ENCODE measurements around the gene RNFT2. TPM values are rescaled to one million over a fixed set of nuclear protein-coding genes. Genes with fewer than 3 reads are reported as not detected.

The RNFT2 gene
- polyA plus RNA-seq, 6 donors from 2014 or later, result 1.4 to 3.5 (median 2.5) TPM

DNA sequence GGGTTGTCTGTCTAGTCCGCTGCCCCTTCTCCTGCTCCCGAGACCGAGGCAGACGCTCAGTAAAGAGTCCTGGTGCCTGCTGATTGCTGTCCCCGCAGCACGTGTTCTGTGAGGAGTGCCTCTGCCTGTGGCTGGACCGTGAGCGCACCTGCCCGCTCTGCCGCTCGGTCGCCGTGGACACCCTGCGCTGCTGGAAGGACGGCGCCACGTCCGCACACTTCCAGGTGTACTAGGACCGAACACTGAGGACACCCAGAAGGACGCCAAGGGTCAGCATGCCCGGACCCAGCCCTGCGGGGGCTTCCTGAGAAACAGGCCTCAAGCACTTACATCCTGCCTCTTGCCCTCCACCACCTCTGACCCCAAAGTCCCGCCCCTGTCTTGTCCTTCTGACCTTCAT is 111.1 kb downstream of the RNFT2 start:
- no peak for DNase-seq
- no peak overlapping the region for H3K4me3 Mint-ChIP-seq

DNA sequence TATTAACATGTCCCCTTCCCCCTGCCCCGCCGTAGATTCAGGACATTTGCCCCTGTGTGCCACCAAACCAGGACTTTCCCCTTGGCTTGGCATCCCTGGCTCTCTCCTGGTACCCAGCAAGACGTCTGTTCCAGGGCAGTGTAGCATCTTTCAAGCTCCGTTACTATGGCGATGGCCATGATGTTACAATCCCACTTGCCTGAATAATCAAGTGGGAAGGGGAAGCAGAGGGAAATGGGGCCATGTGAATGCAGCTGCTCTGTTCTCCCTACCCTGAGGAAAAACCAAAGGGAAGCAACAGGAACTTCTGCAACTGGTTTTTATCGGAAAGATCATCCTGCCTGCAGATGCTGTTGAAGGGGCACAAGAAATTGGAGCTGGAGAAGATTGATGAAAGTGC is 114.2 kb downstream of the RNFT2 start:
- no peaks in the 10 kb centered on the region for H3K27me3 Mint-ChIP-seq
- H3K4me3 Mint-ChIP-seq, result peak overlapping the region in 1 of 8 donors; percentile 48
- no peak for DNase-seq
- no peak overlapping the region for H3K27ac Mint-ChIP-seq
- H3K4me1 Mint-ChIP-seq, result peaks cover 5 to 11% (median 7%) of the 10 kb centered on the region in 3 donors
- peaks cover 0 to 8% (median 0%) of the 10 kb centered on the region in 7 donors for H3K9me3 Mint-ChIP-seq
- H3K36me3 Mint-ChIP-seq, result peaks cover 0 to 17% of the 10 kb centered on the region in 2 donors
- no peak for ATAC-seq (ENCODE audit: low read depth in 2 of 2)

More for the DNA sequence above, 111.1 kb downstream of the RNFT2 start:
- Mint-ChIP-seq H3K36me3 (peaks cover 0 to 17% of the 10 kb centered on the region in 2 donors), H3K27me3 (no peaks in the 10 kb centered on the region), H3K9me3 (peaks cover 0 to 8% (median 0%) of the 10 kb centered on the region in 7 donors), H3K27ac (no peak overlapping the region), H3K4me1 (no peaks in the 10 kb centered on the region)
- ATAC-seq (ENCODE audit: low read depth in 2 of 2), result no peak

DNA sequence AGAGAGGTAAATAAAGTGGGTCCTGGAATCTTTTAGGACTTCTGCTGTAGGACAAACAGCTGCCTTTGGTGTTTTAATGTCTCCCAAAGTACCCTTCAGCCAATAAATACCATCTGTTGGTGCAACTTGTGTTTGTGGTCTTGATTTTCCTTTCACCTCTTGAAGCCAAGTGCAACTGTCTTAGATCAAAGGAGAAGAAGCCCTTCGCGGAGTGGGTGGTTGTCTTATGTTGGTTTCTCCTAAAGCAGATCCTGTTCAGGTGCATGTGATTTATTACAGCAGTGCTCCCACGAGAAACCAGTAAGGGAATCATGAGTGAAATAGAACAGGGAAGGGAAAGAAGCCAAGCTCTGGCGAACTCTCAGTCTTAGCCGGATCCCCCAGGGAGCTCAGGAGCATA is 115.4 kb downstream of the RNFT2 start:
- H3K4me1 Mint-ChIP-seq, result peaks cover 18 to 22% (median 20%) of the 10 kb centered on the region in 3 donors
- peaks cover 0 to 2% (median 0%) of the 10 kb centered on the region in 7 donors for H3K9me3 Mint-ChIP-seq
- ATAC-seq (ENCODE audit: low read depth in 2 of 2) (no peak), DNase-seq (no peak)
- no peak overlapping the region for H3K4me3 Mint-ChIP-seq
- peaks cover 0 to 11% of the 10 kb centered on the region in 2 donors for H3K36me3 Mint-ChIP-seq
- H3K27me3 Mint-ChIP-seq, result no peaks in the 10 kb centered on the region
- H3K27ac Mint-ChIP-seq, result no peak overlapping the region

DNA sequence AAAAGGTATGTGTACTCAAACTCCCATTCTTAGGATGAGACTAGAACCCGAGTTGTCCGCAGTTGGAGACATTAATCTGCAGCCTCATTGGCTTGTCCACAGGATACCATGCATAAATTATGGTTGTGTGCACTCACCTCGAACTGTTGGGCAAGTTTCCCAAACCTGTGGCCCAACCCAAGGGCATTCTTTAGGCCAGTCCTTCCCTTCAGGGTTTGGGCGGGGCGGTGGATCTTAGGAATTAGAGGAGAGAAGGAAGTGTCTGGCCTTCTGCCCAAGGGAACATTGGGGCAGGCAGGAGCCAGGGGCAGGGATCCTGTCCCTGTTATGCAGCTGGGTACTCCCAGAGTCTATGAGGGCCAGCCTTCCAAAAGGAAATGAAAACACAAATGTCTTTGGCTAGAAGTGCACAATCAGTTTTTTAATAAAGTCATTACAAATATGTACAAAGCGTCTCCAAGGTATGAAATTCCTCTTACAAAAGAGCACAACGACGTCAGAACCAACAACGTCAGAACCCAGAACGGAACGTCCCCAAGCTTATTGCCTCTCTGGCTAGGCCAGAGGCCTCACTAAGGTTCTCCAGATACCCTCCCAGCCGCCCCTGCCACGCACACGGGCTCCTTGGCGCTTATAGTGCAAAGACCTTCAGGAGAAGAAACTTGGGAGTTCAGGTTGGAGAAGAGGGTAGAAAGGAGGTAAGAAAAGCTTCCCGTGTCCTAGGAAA is 117.8 kb downstream of the RNFT2 start:
- Mint-ChIP-seq H3K4me3 (peak overlapping the region in 3 of 8 donors; percentile 9 to 66 (median 29)), H3K36me3 (no peaks in the 10 kb centered on the region), H3K27ac (peak overlapping the region in 3 of 6 donors; percentile 31 to 83 (median 47)), H3K9me3 (peaks cover 0 to 2% (median 0%) of the 10 kb centered on the region in 7 donors), H3K4me1 (peaks cover 24 to 36% (median 34%) of the 10 kb centered on the region in 3 donors), H3K27me3 (no peaks in the 10 kb centered on the region)
- DNase-seq, result no peak
- no peak for ATAC-seq (ENCODE audit: low read depth in 2 of 2)

DNA sequence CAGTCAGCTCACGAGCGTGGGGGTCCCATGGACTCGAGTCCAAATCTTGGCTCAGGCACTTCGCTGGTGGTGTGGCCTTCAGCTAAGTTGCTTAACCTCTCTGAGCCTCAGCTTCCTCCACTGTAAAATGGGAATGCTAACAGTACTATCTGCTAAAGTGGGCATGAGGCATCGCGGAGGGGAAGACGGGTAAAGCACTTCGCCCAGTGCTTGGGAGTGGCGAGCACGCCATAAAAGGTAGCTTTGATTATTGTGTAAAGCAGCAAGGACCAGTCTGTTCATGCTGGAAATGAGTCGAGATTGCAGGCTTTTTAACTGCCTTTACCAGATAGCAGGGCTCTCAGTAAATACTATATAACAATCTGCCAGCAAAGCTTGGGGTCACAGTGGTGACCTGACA is 118.6 kb downstream of the RNFT2 start:
- Mint-ChIP-seq H3K9me3 (peaks cover 0 to 2% (median 0%) of the 10 kb centered on the region in 7 donors), H3K4me3 (peak overlapping the region in 1 of 8 donors; percentile 47), H3K27ac (peak overlapping the region in 2 of 6 donors; percentile 65 to 94), H3K4me1 (peaks cover 32 to 44% (median 42%) of the 10 kb centered on the region in 3 donors), H3K27me3 (no peaks in the 10 kb centered on the region), H3K36me3 (no peaks in the 10 kb centered on the region)
- DNase-seq (no peak), ATAC-seq (ENCODE audit: low read depth in 2 of 2) (no peak)

DNA sequence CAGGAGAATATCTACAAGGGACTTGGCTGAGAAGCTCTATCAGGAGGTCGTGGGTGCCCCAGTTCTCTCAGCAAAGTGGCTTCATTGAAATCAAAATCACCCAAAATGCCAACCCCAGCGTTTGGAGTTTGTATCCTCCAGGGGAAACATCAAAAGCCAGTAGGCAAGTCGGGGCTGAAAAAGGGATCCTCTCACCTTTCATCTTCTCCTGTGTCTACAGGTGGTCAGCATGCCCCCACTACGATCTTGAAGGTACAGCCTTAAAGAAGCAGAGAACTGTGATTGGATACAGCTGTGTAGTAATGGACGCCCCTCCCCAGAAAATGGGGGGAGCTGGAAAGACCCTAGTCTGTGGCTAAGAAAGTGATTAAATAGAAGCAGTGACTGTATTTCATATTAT is 121.0 kb downstream of the RNFT2 start:
- DNase-seq (no peak), ATAC-seq (ENCODE audit: low read depth in 2 of 2) (no peak)
- Mint-ChIP-seq H3K4me1 (peaks cover 38 to 51% (median 48%) of the 10 kb centered on the region in 3 donors), H3K9me3 (peaks cover 0 to 8% (median 0%) of the 10 kb centered on the region in 7 donors), H3K27ac (peak overlapping the region; percentile 32 to 94 (median 72)), H3K4me3 (no peak overlapping the region), H3K27me3 (no peaks in the 10 kb centered on the region), H3K36me3 (no peaks in the 10 kb centered on the region)

DNA sequence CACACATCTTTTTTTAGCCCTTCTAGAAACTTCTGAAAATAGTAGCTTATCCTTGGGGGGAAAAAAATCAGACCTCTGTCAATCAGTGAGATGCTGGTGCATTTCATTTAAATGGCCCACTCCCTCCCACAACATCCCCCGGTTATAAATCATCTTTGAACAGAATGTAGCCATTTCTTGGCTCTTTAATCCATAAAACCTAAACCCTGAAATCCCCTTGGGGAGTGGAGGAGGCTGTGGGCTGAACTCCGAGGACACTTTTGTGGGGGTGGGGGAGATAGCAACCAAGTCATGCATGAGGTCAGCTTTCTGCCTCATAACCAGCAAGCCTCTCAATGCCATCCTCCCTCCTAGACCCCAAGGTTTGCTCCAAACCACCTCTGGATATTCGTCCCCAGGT is 122.1 kb downstream of the RNFT2 start:
- H3K36me3 Mint-ChIP-seq, result no peaks in the 10 kb centered on the region
- H3K27ac Mint-ChIP-seq, result peak overlapping the region in 3 of 6 donors; percentile 14 to 73 (median 28)
- no peaks in the 10 kb centered on the region for H3K27me3 Mint-ChIP-seq
- H3K4me3 Mint-ChIP-seq, result no peak overlapping the region
- DNase-seq, result no peak
- ATAC-seq (ENCODE audit: low read depth in 2 of 2), result no peak
- H3K9me3 Mint-ChIP-seq, result peaks cover 0 to 8% (median 0%) of the 10 kb centered on the region in 7 donors
- peaks cover 38 to 51% (median 48%) of the 10 kb centered on the region in 3 donors for H3K4me1 Mint-ChIP-seq

DNA sequence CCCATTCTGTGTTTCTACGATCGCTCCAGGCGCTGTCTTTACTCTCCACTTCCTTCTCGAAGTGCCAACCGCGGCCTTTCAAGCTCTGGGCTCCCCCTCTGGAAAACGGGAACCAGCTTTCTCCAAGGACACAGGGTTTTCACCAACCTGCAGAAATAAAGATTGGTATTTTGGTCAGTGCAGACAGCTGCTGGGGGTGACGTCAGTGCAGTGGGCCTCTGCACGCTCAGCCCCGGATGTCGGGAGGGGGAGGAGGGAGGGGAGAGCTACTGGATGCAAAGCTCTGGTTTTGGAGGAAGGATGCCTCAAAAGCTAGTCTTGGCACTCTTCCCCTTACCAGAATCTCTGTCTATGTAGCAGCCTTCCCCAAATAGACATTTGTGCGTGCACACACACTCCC is 123.2 kb downstream of the RNFT2 start:
- peaks cover 33 to 48% (median 44%) of the 10 kb centered on the region in 3 donors for H3K4me1 Mint-ChIP-seq
- peak; percentile 58 to 61 for ATAC-seq (ENCODE audit: low read depth in 2 of 2)
- DNase-seq, result peak; percentile 76
- peaks cover 0 to 8% (median 0%) of the 10 kb centered on the region in 7 donors for H3K9me3 Mint-ChIP-seq
- no peaks in the 10 kb centered on the region for H3K36me3 Mint-ChIP-seq
- peak overlapping the region in 3 of 8 donors; percentile 10 to 77 (median 22) for H3K4me3 Mint-ChIP-seq
- H3K27ac Mint-ChIP-seq, result peak overlapping the region in 5 of 6 donors; percentile 33 to 91 (median 69)
- H3K27me3 Mint-ChIP-seq, result no peaks in the 10 kb centered on the region

DNA sequence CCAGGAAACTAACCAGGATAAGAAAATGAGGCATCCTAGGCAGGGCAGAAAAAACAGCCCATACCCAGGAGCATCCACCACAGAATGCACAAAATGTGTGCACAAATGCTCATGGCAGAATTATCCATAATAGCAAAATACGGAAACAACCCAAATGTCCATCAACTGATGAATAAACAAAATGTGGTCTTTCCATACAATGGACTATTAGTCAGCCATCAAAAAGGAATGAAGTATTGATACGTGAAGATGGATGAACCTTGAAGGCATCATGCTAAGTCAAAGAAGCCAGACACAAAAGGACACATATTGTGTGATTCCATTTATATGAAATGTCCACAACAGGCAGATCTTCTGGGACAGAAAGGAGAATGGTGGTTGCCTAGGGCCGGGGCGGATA is 124.1 kb downstream of the RNFT2 start:
- peaks cover 0 to 8% (median 0%) of the 10 kb centered on the region in 7 donors for H3K9me3 Mint-ChIP-seq
- H3K27me3 Mint-ChIP-seq, result no peaks in the 10 kb centered on the region
- no peak overlapping the region for H3K4me3 Mint-ChIP-seq
- no peak for DNase-seq
- H3K36me3 Mint-ChIP-seq, result no peaks in the 10 kb centered on the region
- H3K4me1 Mint-ChIP-seq, result peaks cover 33 to 42% (median 40%) of the 10 kb centered on the region in 3 donors
- H3K27ac Mint-ChIP-seq, result peak overlapping the region in 4 of 6 donors; percentile 24 to 71 (median 66)
- no peak for ATAC-seq (ENCODE audit: low read depth in 2 of 2)

DNA sequence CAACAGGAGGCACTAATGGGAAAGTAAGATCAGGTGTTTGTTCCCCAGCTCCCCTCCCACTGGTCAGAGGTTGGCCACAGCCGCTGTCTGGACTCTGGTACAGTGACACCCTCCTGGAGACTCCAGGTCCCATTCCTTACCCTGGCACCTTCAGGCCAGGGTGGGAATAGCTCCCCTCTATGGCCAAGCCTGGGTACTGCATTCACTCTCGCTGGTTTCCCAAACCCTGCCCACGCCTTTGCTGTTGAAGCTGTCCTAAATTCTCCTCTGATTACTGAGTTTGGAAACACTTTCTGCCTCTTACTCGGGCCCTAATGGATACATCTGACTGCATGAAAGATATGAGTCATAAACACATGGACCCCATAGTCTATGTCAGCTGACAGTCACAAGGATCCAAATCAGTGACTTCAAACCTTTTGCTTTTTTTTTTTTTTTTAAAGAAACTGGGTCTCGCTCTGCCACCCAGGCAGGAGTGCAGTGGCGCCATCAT is 125.2 kb downstream of the RNFT2 start:
- Mint-ChIP-seq H3K36me3 (no peaks in the 10 kb centered on the region), H3K4me3 (no peak overlapping the region), H3K27ac (peak overlapping the region in 3 of 6 donors; percentile 9 to 95 (median 81)), H3K27me3 (no peaks in the 10 kb centered on the region), H3K9me3 (peaks cover 0 to 8% (median 0%) of the 10 kb centered on the region in 7 donors), H3K4me1 (peaks cover 22 to 30% (median 30%) of the 10 kb centered on the region in 3 donors)
- peak in 1 of 2 donors; percentile 14 for ATAC-seq (ENCODE audit: low read depth in 2 of 2)
- no peak for DNase-seq

DNA sequence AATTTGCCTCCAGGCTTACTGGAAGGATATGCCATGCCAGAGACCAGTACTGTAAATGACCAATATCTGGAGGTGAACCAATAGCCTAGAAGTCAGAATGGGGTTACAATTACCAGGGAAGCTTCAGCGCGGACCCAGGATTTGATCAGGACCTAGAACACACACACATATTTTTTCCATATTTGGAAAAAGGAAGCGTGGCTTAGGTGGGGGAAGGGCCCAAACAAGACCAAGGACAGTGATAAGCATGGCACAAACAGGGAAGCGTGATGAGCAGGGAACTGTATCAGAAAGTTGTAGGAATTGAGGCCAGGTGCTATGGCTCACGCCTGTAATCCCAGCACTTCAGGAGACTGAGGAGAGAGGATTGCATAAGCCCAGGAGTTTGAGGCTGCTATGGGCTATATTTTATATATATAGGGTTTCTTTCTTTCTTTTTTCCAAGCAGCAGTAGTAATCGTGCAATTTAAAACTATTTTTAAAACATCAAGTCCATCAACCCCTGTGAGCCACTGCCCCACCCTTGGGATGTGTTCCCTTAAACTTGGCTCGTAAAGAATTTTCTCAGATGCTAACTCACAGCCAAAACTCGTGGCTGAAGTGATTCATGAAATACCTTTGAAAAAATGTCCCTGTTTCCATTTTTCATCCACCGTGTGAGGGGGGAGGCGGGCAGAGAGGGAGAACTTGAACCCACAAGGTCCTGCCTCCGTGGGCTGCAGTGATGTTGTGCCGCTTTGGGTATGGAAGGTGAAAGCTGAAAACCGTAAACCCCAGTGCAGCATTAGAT is 126.5 kb downstream of the RNFT2 start:
- Mint-ChIP-seq H3K4me1 (peaks cover 15 to 26% (median 23%) of the 10 kb centered on the region in 3 donors), H3K27ac (peak overlapping the region in 1 of 6 donors; percentile 47), H3K36me3 (no peaks in the 10 kb centered on the region), H3K27me3 (no peaks in the 10 kb centered on the region), H3K4me3 (no peak overlapping the region), H3K9me3 (peaks cover 0 to 8% (median 0%) of the 10 kb centered on the region in 7 donors)
- DNase-seq (no peak), ATAC-seq (ENCODE audit: low read depth in 2 of 2) (no peak)

DNA sequence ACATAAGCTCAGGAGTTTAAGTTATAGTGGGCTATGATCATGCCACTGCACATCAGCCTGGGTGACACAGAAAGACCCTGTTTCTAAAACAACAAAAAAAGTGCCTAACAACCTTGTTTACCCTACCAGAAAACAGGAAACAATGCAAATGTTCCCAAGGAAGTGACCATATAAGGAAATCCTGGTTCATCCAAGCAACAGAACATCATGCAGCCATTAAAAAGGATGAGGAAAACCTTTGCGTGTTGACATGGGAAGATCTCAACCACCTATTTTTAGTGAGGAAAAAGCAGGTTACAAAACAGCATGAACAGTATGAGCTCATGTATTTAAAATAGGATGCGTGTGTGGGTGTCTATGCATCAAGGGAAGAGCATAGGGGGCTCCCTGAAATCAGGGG is 129.4 kb downstream of the RNFT2 start:
- Mint-ChIP-seq H3K27me3 (no peaks in the 10 kb centered on the region), H3K36me3 (no peaks in the 10 kb centered on the region), H3K27ac (no peak overlapping the region), H3K4me1 (peaks cover 0 to 4% (median 0%) of the 10 kb centered on the region in 3 donors), H3K4me3 (no peak overlapping the region), H3K9me3 (peaks cover 0 to 1% (median 0%) of the 10 kb centered on the region in 7 donors)
- no peak for DNase-seq
- ATAC-seq (ENCODE audit: low read depth in 2 of 2), result no peak

DNA sequence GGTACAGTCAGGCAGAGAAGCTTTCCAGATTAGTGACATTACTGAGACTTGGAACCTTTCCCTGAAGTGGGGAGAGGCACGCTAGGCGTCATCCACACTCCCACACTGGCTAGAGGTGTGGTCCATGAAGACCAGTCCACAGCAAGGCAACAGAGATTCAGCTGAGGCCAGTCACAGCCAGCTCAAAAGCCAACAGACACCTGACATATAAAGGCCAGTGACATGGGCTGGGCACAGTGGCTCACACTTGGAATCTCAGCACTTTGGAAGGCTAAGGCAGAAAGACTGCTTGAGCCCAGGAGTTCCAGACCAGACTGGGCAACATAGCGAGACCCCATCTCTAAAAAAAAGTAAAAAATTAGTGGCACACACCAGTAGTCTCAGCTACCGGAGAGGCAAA is 132.2 kb downstream of the RNFT2 start:
- H3K9me3 Mint-ChIP-seq, result peaks cover 0 to 11% (median 0%) of the 10 kb centered on the region in 7 donors
- DNase-seq, result no peak
- H3K27ac Mint-ChIP-seq, result peak overlapping the region in 1 of 6 donors; percentile 77
- no peak overlapping the region for H3K4me3 Mint-ChIP-seq
- no peak for ATAC-seq (ENCODE audit: low read depth in 2 of 2)
- H3K36me3 Mint-ChIP-seq, result no peaks in the 10 kb centered on the region
- peaks cover 0 to 4% (median 0%) of the 10 kb centered on the region in 3 donors for H3K4me1 Mint-ChIP-seq
- peaks cover 0 to 4% (median 0%) of the 10 kb centered on the region in 3 donors for H3K27me3 Mint-ChIP-seq
